ENCODE results near the gene MAP1LC3A. TPM values are rescaled to one million over a fixed set of nuclear protein-coding genes. Genes with fewer than 3 reads are reported as not detected.

The MAP1LC3A gene
- total RNA-seq, 1 donor from 2014 or later: 131 TPM

DNA sequence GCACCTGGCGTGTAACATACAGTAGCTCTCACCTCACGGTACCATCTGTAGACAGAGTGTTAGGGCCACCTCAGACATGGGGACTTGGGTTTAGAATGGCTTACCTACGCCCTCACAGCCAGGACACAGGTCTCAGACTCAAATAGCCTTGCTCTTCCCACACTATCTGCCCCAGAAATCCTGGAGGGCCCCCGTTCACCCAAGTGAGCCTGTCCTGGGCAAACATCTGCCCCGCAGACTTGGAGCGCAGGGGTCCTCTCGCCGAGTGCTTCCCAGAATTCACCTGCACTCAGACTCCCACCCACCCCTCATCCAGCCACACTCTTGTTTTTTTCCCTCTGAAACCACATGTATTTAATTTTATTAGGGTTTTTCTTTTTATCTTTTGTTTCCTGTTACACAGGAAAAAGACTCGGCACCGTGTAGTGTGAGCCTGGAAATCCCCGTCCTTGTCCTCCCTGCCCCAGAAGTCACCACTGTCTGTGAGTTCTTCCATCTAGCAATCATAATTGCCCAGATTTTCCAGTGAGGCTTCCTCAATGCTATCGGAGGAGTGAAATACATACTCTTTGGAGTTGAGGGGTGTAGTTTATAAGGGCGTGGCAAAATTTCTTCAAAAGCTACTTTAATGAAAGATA lies 17.1 kb upstream of the MAP1LC3A start:
- intact Hi-C loops (cut with DNase I): no loop called here
- TF ChIP-seq, protein P1, sequence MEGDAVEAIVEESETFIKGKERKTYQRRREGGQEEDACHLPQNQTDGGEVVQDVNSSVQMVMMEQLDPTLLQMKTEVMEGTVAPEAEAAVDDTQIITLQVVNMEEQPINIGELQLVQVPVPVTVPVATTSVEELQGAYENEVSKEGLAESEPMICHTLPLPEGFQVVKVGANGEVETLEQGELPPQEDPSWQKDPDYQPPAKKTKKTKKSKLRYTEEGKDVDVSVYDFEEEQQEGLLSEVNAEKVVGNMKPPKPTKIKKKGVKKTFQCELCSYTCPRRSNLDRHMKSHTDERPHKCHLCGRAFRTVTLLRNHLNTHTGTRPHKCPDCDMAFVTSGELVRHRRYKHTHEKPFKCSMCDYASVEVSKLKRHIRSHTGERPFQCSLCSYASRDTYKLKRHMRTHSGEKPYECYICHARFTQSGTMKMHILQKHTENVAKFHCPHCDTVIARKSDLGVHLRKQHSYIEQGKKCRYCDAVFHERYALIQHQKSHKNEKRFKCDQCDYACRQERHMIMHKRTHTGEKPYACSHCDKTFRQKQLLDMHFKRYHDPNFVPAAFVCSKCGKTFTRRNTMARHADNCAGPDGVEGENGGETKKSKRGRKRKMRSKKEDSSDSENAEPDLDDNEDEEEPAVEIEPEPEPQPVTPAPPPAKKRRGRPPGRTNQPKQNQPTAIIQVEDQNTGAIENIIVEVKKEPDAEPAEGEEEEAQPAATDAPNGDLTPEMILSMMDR (IDR thresholded peaks at IDR 0.05): no peak
- Histone ChIP-seq H3K36me3 (peaks cover 44 to 52% of the 10 kb centered on the region in 2 donors), H3K9me3 (no peaks in the 10 kb centered on the region), H3K27me3 (no peaks in the 10 kb centered on the region), H3K27ac (no peak overlapping the region), H3K4me1 (no peaks in the 10 kb centered on the region), H3K4me3 (no peak overlapping the region)
- no peak for DNase-seq (ENCODE audit: low spot score in 2 of 2)

DNA sequence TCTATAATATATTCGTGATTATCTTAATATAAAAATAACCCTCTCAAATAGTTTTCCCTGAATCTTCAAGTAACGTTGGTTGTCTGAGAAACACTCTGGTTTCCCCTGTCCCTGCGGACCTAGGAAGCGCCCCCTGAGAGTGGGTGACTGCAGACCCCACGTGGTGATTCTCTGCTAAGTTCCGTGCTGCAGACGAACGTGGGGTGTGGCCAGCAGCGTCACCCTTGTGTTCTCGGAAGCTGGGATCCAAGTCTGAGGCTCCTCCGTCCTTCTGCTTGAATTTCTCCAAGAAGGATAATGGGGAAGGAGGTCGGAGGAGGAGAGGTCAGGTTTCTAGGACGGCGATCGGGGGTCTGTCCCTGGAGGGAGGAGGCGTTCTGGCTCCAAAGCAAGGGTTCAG lies 16.6 kb upstream of the MAP1LC3A start:
- no peak for DNase-seq (ENCODE audit: low spot score in 2 of 2)
- H3K9me3 ChIP-seq: no peaks in the 10 kb centered on the region

DNA sequence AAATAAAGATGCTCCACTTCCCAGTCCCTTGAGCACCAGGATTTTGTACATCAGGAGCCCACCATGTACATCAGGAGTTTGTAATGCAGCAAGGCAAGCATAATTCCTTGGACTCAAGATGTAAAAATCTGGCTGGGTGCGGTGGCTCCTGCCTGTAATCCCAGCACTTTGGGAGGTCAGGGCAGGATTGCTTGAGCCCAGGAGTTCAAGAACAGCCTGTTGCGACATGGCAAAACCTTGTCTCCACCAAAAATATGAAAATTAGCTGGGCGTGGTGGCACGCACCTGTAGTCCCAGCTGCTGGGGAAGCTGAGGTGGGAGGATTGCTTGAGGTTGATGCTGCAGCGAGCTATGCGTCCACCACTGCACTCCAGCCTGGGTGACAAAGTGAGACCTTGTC lies 16.1 kb upstream of the MAP1LC3A start:
- TF ChIP-seq, protein P1 (IDR thresholded peaks at IDR 0.05): no peak
- Histone ChIP-seq H3K27ac (no peak overlapping the region), H3K27me3 (no peaks in the 10 kb centered on the region), H3K4me1 (no peaks in the 10 kb centered on the region), H3K4me3 (no peak overlapping the region), H3K36me3 (peaks cover 34 to 41% of the 10 kb centered on the region in 2 donors), H3K9me3 (no peaks in the 10 kb centered on the region)
- intact Hi-C loops (cut with DNase I): no loop called here
- no peak for DNase-seq (ENCODE audit: low spot score in 2 of 2)

More for the DNA sequence above, 16.6 kb upstream of the MAP1LC3A start:
- Histone ChIP-seq H3K4me1 (no peaks in the 10 kb centered on the region), H3K4me3 (no peak overlapping the region), H3K36me3 (peaks cover 39 to 46% of the 10 kb centered on the region in 2 donors), H3K27ac (no peak overlapping the region), H3K27me3 (no peaks in the 10 kb centered on the region)
- intact Hi-C loops (cut with DNase I): no loop called here
- TF ChIP-seq, protein P1 (IDR thresholded peaks at IDR 0.05): no peak

DNA sequence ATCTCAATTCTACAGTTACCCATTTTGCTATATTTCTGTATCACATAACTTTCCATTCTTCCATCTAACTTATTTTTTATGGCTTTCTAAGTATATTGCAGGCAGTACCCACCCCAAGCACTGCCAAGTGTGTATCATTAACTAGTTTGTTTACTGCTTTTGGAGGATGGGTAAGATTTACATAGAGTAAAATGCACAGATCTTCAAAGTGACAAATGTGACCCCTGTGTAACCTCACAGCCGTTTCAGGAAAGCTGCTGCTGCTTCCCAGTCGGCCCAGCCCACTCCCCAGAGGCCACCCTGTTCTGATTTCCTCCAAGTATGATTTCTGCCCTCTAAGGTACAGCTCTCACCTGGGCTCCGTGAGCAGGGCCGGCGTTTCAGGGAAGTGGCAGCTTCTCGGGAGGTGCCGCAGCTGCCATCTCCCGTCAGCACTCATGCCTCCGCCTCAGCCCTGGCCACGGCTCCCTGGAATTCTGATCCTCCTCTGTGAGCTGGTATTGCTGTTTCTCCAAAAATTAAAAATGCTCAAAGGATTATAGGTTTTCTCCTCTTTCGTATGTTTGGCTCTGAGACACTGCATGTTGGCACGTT lies 15.0 kb upstream of the MAP1LC3A start:
- no peaks in the 10 kb centered on the region for H3K4me1 ChIP-seq
- H3K36me3 ChIP-seq: peaks cover 28 to 37% of the 10 kb centered on the region in 2 donors
- no peak overlapping the region for H3K4me3 ChIP-seq
- TF ChIP-seq, protein P1 (IDR thresholded peaks at IDR 0.05): no peak
- no peaks in the 10 kb centered on the region for H3K27me3 ChIP-seq
- no peaks in the 10 kb centered on the region for H3K9me3 ChIP-seq
- H3K27ac ChIP-seq: no peak overlapping the region
- DNase-seq (ENCODE audit: low spot score in 2 of 2): no peak
- intact Hi-C loops (cut with DNase I): no loop called here

DNA sequence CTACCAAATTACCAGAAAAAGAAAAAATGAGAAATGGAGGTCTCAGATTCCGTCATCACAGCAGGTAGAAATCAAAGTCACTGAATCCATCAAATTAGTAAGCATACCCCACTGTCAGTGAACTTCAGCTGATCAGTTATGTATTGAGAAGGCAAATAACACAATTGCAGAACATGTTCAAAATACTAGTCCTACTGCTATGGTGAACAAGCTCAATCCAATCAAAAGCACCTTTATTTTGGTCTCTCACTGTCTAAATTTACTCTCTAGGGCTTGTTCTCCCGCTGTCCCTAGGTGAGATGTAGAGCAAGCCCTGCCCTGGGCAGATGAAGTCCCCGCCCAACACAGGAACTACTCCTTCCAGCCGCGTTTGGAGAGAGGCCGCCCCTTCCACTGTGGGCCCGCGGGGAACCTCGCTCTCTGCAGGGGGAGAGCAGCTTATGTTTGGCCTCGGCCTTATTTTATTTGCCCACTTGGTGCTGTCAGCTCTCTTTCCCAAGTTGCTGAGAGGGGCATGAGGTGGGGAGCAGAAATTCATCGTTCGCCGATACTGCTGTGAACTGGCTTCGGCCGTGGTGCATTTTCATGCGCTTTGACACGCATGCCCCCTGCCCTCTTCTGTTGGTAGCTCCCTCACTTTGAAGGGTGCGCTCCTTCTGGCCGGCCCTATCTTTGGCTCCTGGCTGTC lies 14.3 kb upstream of the MAP1LC3A start:
- H3K36me3 ChIP-seq: peaks cover 24 to 33% of the 10 kb centered on the region in 2 donors
- H3K4me1 ChIP-seq: no peaks in the 10 kb centered on the region
- H3K9me3 ChIP-seq: no peaks in the 10 kb centered on the region
- DNase-seq (ENCODE audit: low spot score in 2 of 2): no peak
- H3K27me3 ChIP-seq: no peaks in the 10 kb centered on the region
- H3K4me3 ChIP-seq: no peak overlapping the region
- TF ChIP-seq, protein P1 (IDR thresholded peaks at IDR 0.05): no peak
- intact Hi-C loops (cut with DNase I): no loop called here
- no peak overlapping the region for H3K27ac ChIP-seq
